Muscle of back (tissue), 11 donors: Measurements from ENCODE around the gene NCAM2. TPM values are rescaled to one million over a fixed set of nuclear protein-coding genes. Genes with fewer than 3 reads are reported as not detected.
A peak's percentile ranks its signal among the peaks of the same experiment; 100 is the strongest.

ENCODE experiments used
- DNase-seq, 3 donors: peaks; one replicate each; pipeline versions ENCODE4 v3.0.0 to v3.0.0-alpha.2; 2013
- polyA plus RNA-seq, 10 donors: library from polyadenylated mRNA; unstranded; fragments of 120-200 nt; gene quantifications; one replicate each; pipeline ENCODE4 v1.2.1, GENCODE V29; 2013; ENCODE audit not compliant: insufficient read length in 10 of 10

NCAM2 gene
- polyA plus RNA-seq, 10 donors, result 4.4 to 10.5 (median 8.2) TPM

DNA sequence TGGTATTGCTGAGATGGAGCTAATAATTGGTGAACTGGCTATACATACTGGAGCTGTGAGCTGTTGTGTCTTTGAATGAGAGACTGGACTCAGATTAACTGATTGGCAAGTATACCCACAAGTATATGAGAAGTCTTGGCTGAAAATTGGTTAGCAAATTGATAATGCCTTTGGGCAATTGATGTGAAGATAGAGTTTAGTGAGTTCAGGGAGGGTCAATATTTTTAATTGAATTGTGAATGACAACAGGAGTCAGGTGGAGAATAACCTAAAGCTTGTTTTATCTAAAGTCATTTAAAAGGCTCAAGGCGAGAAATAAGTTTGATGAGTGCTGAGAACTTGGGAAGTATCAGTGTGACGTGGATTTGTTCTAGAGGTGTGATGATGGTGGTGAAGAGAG is 27.5 kb downstream of the NCAM2 start:
- no peak for DNase-seq

DNA sequence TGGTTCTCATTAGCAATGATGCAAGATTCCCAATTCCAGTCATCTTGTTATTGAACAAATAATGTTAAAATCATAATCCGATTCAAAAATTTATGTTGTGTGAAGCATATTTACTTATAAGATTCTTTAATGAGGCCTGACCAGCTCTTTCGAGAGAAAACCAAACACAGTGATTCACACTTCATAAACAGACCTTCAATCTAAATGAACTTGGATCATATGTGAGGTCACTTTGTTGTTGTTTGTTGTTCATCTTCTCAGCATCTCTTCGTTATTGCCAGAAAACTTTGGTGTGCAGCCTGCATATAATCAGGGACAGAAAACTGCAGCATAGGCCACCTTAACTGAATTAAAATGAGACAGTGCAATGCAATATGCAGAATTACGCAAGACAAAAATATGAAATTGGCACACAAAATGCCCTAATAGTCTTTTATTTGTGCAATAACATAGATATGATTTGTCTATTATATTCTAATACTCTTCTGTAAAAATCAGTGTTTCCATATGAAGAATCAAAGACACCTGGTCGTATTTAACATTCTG is 30.1 kb downstream of the NCAM2 start:
- DNase-seq, result peak in 1 of 3 donors; percentile 6

DNA sequence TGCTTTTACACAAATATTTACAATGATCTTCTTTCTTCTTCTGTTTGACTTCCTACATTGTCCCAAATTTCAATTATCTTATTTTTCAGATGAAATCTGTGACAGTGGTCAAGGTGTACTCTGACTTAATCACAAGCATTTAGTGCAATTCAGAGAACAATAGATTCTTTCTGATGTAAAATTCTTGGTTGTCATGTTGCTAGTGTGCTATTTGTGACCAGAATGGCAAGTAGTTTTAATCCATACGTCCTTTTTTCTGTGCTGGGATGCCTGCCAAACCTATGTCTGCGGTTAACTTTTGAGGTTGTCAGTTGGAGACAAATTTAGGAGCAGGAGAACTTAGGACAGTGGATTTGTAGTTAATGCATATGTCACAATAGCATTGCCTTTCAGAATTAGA is 31.0 kb downstream of the NCAM2 start:
- peak in 1 of 3 donors; percentile 35 for DNase-seq

DNA sequence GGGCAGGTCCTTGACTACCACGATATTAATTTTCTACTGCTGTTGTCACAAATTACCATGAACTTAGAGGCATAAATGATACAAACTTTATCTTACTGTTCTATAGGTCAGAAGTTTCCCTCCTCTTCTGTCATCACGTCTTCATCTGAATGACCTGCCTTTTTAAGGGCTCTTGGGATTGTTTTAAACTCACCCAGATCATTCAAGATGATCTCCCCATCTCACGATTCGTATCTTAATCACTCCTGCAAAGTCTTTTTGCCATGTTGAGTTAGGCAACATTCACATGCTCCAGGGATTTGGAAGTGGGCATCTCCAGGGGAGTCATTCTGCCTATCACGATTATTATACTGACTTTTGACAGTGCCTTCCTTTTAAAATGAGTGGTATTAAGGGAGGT is 32.1 kb downstream of the NCAM2 start:
- no peak for DNase-seq

DNA sequence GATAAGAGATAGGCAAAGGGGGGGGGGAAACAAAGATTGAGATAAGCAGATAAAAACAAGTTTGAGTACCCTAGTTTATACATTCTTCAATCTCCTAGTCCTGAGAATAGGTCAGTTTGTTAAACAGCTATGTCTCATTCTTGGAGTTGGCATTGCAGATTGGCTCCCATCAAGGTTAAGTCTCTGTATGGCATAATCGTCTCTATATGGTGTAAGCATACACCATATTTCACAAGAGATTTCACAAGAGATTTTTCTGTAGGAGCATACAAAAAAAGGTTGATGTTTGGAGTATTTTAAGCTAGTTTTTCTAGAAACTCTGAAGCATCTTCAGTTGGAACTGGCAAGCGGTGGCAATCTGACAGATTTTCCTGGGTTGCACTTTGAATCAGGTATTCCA is 35.8 kb downstream of the NCAM2 start:
- DNase-seq, result no peak

DNA sequence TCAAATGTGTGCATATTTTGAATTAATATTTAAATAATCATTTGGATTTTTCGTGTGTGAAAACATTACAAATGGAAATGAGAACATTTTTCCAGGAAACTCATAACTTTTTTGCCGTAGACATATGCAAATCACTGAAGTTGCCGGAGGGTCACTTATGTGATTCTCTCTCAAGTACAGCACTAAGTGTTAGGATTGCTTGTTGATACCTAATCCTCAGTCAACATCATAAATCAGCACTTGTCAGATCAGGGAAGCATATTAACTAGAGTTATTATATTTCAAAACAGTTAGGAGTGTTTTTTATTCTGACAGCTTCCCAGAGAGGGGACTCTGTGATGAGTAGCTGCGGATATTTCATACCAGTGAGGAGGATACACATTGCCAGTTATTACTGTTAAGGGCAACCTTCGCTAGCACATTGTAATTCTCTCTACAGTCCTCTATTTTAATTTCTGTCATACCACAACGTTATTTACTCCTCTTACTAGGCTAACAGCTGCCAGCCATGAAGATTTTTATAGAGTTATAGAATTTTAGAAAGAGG is 41.5 kb downstream of the NCAM2 start:
- no peak for DNase-seq

DNA sequence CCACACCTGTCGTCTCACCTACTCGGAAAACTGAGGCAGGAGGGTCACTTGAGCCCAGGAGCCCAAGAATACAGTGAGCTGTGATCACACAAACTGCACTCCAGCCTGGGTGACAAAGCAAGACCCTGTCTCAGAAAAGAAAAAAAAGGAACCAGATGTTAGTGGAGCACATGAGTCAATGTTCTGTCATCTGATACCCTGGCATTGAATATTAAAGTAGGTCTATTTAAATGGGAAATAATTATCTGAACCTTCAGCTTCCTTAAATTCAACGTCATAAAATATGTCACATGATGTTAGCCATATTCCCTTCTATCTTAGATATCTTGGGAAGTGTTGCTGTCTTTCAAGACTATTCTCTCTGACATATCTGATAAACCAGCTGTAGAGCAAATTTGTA is 47.3 kb downstream of the NCAM2 start:
- DNase-seq, result no peak

DNA sequence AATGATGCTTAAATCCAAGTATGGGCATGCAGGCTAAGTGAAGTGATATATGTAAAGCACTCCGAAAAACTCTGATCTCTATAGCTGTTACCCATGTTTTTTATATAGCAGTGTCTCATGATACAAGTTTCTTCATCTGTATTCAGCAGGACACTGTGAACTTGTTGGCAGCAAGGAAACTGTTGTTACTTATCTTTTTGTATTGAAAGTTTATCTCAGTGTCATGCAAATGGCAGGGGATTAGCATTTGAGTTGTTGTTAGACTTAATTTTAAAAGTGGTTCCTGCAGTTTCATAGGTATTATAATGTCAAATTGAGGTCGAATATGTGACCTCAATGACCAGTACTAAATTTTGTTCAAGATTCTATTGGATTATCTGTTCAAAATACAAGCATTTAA is 47.9 kb downstream of the NCAM2 start:
- DNase-seq, result no peak

DNA sequence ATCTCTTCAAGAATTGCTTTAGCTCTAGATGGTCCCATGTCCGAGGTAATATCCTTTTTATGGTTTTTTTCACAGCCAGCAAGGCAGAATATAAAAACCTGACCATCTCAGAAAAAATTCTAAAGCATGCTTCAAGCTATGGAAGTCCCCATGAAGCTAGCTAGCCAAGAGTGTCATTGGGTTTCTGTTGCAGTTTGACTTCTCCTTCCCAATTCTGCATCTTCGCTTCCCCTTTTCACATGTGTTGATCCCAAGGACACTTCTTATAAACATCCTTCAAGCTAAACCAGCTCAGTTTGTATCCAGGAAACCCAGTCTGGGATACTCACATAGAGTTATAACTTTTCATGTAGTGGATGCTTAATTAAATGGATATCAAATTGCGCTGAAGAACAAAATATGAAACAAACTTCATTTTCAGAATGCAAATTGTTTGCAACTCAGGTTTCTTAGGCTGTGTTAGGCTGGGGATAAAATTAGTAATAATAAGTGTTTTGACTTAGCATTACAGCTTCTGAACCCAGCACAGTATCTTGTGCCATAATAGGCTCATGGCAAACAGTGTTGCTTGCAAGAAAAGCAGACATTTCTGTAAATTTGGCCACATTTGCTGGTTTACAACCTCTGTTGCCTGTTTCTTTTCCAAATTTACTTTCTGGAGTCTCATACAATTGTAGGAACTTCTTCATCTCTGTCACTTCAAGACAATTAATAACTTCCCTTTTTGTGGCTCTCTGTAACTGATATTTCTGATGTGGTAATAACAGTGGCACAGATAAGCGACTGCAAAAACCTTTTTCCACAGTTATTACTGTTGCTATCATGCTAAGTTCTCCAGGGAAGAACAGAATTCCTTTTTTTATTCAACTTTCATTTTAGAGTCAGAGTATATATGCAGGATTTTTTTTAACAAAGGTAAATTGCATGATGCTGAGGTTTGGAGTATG is 53.2 kb downstream of the NCAM2 start:
- no peak for DNase-seq

DNA sequence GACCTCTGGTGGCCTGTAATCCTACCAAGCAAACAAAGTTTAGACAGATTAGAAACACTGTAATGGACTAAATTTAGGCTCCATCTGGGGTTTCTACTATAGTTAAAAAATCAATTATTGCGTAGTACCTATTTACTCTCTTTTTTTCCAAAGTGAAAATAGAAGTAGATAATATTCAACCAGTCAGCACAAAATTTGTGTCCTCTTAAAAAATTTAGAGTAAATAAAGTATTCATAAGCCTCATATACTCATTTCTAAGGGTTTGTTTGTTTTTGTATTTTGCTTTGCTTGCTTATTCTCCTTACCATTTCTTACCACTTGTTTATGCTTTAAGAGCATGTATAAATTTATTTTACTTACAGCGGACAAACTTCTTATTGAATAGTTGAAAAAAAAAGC is 54.5 kb downstream of the NCAM2 start:
- no peak for DNase-seq

DNA sequence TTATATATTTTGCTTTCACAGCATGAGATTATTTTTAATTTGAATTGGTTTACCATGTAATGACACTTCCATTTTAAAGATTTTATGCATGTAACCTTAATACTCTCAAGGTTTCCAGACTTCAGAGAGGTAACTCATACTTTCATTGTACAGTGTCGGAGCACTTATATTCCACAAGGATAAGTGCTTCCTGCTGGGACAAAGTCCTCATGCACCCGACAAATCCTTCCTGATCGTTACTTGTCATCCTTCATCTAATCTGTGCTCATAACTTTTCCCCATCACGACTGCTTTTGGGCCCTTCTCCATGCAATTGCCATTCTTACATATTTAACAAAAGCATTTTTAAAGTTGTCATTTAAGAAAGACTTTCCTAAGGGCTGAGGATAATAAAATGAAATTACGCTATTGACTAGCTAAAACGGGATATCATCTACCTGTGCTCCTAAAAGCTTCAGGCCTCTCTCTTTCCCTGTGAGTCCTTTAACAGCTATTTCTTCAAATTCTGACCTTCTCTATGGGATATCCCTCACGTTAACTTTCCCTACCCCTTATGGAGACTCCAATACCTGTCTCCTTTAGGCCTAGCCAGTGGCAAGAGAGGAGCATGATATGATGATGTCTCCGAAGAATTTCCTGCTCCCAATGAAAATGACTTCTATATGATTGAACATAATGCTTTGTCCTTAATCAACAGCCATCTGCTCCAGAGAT is 59.3 kb downstream of the NCAM2 start:
- DNase-seq, result no peak

DNA sequence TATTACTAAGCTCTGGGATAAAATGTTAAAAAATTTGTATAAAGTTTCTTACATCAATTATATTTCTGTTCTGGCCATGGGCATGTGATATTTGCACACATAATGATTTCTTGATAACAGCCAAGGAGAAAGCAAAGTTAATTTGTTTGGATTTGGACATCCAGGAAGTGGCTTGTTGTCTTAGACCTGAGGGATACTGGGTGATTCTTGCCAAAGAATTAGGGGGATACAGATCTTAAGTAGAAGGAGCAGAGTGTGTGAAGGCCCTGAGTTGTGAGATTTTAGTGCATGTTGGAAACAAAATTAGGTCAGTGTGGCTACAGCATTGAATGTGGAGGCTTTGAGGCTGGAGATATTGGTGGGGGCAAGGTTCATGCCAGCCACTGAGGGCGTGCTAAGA is 65.6 kb downstream of the NCAM2 start:
- DNase-seq, result no peak

DNA sequence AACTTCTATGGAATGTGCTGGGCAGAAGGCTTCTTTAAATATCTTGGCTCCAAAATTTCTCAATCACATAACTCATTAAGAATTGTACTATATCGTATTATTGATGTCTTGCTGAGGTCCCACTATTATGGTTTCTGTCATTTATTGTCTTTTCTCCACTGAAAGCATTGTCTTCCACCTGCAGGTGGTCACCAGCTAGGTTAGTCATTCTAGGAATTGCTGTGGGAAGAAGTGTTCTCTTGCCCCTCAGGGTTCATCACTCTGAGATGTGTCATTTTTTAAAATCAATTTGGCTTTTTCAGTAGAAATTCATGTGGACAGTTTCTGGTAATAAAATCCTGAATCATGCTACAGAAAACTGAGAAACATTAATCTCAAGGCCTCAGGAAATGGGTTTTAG is 66.1 kb downstream of the NCAM2 start:
- no peak for DNase-seq

DNA sequence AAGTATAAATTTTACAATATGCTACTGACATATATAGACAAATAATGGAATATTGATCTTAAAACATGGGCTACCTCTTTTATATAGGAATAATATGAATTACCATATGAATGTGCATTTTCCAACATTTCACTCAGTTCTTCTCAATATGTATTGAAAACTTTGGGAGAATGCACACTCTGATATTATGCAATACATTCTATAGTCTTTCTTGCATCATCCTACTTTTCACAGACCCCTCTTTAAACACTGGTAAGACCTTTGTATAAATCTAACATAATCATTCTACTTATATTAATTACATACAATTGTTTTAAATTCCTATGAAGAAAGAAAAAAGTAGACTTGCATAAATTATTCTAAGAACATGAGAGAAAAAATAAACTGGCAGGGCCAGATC is 69.2 kb downstream of the NCAM2 start:
- no peak for DNase-seq

DNA sequence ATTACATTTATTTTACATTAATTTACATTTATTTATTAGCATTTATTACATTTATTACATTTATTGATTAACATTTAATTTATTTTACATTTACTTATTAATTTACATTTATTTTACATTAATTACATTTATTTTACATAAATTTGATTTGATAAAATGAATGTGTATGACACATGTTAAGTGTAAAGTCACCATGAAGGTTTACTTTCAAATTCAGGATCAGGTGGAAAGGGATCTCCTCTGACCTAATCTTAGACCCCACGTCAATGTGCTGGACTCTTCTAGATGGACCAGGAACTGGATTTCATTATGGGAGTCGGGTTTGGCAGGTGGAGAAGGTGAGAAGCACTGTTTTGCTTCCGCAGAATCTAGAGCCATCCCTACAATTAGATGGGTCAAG is 76.1 kb downstream of the NCAM2 start:
- no peak for DNase-seq

DNA sequence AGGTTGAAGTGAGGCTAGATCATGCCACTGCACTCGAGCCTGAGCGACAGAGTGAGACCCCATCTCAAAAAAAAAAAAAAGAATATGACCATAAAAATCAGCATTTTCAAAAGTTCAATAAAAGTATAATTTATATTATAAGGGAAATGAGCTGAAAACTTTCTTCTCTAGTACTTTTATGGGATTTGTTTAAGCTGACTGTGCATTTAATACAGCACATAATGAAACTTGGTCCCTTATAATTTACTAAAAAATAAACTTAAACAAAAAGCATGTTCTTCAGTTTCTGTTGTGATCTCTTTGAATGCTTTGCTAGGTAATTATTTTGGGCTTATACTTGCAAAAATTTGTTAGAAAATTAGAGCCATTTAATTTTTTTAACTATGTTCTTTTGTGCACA is 77.8 kb downstream of the NCAM2 start:
- DNase-seq, result no peak

DNA sequence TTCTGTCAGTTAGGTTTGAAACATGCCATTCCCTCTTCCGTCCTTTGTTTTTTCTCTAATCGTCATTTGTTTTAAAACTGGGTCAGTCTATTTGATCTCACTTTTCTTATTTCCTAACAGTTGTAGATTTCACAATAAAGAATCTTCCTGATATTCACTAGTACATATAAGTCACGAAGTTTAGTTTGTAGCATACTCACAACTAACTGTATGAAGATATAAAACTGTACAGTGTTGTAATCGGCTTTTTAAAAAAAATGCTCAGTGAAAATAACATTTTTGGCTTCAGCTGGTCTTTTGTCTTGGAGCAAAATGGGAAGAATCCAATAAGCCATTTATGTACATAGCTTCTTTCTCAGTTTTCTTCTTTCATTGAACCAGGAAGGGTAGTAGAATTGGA is 78.3 kb downstream of the NCAM2 start:
- peak in 1 of 3 donors; percentile 2 for DNase-seq

DNA sequence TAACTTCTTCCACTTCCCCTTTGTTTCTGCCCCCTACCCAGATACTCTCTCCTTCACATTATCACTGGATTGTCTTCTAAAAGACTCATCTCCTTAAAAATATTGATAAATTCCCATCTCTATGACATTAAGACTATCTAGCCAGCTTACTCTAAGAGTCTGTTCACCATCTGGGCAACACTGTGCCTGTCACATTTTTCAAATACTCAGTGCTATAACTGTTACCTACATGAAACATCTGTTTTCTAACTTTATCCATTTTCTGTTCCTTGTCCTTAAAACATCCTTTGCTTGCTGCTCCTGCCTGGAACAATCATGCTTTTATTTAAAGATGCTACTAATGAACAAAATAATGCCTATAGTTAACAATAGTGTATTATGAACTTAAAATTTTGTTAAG is 81.4 kb downstream of the NCAM2 start:
- DNase-seq, result no peak

DNA sequence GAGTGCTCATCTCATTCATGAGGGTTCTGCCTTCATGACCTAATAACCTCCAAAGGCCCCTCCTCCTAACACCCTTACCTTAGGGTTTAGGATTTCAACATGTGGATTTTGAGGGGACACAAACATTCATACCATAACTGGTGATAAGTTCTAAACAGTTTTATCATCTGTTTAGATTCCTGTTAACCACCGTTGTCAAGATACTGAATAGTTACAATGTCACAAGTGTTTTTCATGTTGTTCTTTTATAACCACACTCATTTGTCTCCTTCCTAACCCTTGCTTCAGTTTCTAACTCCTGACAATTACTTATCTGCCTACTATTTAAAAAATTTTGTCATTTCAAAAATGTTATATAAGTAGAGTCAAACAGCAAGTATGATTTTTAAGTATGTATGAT is 86.0 kb downstream of the NCAM2 start:
- no peak for DNase-seq

DNA sequence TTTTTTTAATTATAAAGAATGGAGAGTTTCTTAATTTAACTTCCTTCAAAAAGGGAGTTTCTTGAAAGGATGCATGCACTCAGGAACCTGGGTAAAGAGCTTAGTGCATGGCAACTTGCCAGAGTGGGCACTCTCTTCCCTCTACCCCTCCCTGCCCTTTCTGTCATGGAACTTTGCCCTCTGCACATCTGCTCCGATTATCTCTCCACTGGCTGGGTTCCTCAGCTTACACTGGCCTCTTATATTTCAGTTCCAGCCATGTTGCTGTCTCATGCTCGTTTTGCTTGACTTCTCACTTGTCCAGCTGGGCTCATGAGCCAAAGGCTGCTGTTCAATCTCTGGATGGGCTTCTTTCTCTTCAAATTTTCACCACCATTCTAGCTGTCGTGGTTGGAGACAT is 87.0 kb downstream of the NCAM2 start:
- no peak for DNase-seq

DNA sequence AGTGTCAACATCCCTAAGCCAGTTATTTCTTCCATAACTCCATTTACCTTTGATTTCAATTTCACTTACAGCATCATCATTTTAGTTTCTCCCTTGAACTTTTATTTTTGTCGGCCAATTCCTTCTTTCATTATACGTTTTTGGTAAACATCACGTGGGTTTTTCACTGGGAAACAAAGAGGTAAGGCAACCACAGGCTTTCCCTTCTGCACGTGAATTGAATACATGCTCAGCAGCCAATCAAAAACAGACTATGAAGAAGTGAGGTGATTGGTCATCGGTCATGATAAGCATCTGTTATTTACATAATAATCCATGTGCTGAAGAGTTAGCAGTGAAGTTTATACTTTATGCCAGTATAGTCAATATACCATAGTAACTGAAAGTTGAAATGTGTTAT is 98.7 kb downstream of the NCAM2 start:
- no peak for DNase-seq

DNA sequence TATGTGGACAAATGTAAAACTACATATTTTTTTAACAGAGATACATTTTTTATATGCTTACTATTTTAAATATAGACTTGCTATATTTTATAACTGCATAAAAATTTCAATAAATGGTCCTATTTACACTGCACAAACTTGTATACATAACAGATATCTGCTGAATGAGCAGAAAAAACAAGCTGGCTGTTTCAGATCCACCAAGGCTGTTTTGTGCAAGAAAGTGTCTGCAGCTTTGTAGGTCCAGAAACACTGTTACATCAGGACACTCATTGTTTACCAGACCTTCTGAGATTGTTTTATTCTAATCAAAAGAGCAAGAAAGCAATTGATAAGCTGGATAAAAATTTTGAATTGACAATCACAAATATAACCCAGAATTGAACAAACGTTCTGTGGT is 99.3 kb downstream of the NCAM2 start:
- DNase-seq, result no peak

DNA sequence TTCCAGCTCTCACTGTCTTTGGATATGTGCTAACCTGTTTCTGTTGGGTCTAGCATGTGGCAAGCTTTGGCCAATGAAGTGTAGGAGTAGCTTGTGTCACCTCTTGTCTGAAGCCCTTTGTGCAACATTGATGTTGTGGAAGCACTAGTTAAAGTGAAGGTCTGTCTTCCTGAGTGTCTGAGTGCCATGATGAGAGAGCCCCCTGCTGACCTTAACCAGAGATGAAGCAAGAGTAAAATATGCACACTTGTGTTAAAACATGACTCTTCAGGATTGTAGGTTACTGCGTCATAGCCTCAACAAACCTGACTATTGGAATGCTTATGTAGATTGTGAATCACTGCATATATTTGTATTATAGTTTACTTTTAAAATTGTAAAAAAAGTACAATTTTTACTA is 103.7 kb downstream of the NCAM2 start:
- peak in 2 of 3 donors; percentile 21 to 27 for DNase-seq
